Measurements from ENCODE around the gene HIC1.

DNA sequence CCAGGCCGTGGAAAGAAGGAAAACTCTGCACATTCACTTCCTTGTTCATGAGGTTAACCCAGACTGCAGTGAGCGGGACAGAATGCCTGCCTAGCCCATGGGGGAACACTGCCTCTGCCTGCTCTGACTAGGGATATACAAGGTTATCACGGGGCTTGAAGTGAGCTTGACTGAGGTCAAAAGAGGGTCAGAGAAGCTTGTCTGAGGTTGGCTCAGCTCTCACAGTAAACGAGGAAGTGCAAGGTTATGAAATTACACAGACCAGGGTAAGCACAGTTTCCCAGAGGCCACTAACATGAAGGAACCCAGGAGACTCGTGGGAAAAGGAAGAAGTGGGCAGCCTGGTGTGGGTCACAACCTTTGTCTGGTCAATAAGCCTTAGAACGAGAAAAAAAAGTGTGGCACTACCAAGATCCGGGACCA is 28.7 kb downstream of the HIC1 start:
- TF ChIP-seq, protein P1, sequence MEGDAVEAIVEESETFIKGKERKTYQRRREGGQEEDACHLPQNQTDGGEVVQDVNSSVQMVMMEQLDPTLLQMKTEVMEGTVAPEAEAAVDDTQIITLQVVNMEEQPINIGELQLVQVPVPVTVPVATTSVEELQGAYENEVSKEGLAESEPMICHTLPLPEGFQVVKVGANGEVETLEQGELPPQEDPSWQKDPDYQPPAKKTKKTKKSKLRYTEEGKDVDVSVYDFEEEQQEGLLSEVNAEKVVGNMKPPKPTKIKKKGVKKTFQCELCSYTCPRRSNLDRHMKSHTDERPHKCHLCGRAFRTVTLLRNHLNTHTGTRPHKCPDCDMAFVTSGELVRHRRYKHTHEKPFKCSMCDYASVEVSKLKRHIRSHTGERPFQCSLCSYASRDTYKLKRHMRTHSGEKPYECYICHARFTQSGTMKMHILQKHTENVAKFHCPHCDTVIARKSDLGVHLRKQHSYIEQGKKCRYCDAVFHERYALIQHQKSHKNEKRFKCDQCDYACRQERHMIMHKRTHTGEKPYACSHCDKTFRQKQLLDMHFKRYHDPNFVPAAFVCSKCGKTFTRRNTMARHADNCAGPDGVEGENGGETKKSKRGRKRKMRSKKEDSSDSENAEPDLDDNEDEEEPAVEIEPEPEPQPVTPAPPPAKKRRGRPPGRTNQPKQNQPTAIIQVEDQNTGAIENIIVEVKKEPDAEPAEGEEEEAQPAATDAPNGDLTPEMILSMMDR (IDR thresholded peaks at IDR 0.05; ENCODE audit: poor library complexity) = peak; percentile 2
- TF ChIP-seq EZH2 (IDR thresholded peaks at IDR 0.05; ENCODE audit: borderline replicate concordance) = no peak
